SJSA1 (cell line): ENCODE data around the gene SKIC3. TPM values are rescaled to one million over a fixed set of nuclear protein-coding genes. Genes with fewer than 3 reads are reported as not detected.

Experiments
- DNase-seq, 2 experiments: peaks; one replicate each; pipeline ENCODE4 v3.0.0-alpha.2; 2015 to 2020; ENCODE audit warnings: low spot score in 2 of 2, low read depth in 1 of 2
- H3K27ac ChIP-seq: fragments of 250-450 bp; sonication (Bioruptor Pico); 2 replicates; pipeline ENCODE4 v1.5.1; 2020; ENCODE audit warnings: mild to moderate bottlenecking, moderate library complexity
- H3K27me3 ChIP-seq: fragments of 250-450 bp; sonication (Bioruptor Pico); replicated peaks from 2 replicates; pipeline ENCODE4 v1.5.1; 2020; ENCODE audit warnings: mild to moderate bottlenecking, moderate library complexity
- H3K36me3 ChIP-seq: fragments of 250-450 bp; sonication (Bioruptor Pico); 2 replicates; pipeline ENCODE4 v1.5.1; 2020; ENCODE audit warnings: mild to moderate bottlenecking
- H3K4me1 ChIP-seq: fragments of 250-450 bp; sonication (Bioruptor Pico); replicated peaks from 2 replicates; pipeline ENCODE4 v1.6.1; 2021; ENCODE audit warnings: mild to moderate bottlenecking
- H3K4me3 ChIP-seq: fragments of 250-450 bp; sonication (Bioruptor Pico); 2 replicates; pipeline ENCODE4 v1.5.1; 2020; ENCODE audit warnings: mild to moderate bottlenecking
- H3K9me3 ChIP-seq: fragments of 250-450 bp; sonication (Bioruptor Pico); replicated peaks from 2 replicates; pipeline ENCODE4 v1.5.1; 2020; ENCODE audit warnings: mild to moderate bottlenecking
- total RNA-seq: library from RNA; depleted of rRNA; stranded (reverse); fragments of >200 nt; shearing (Covaris generic); gene quantifications from 2 replicates; pipeline ENCODE4 v1.2.3, GENCODE V29; 2014

Gene SKIC3
- total RNA-seq, 1 experiment from 2014 or later = 94.6 TPM

GRCh38 chr5:95557841-95558240 lies 3.1 kb upstream of the SKIC3 start:
- no peaks in the 10 kb centered on the region for H3K27me3 ChIP-seq
- H3K27ac ChIP-seq = no peak overlapping the region
- DNase-seq = no peak
- H3K4me3 ChIP-seq = no peak overlapping the region
- H3K9me3 ChIP-seq = no peaks in the 10 kb centered on the region
- peaks cover 8% of the 10 kb centered on the region for H3K36me3 ChIP-seq
- peaks cover 11% of the 10 kb centered on the region; the same call in 1 of the 2 replicates for H3K4me1 ChIP-seq

GRCh38 chr5:95555553-95555952 lies 776 bp upstream of the SKIC3 start:
- peak overlapping the region; percentile 79 for H3K4me3 ChIP-seq
- no peaks in the 10 kb centered on the region for H3K27me3 ChIP-seq
- H3K27ac ChIP-seq = peak overlapping the region; percentile 64
- no peak for DNase-seq
- H3K4me1 ChIP-seq = peaks cover 11% of the 10 kb centered on the region; the same call in 1 of the 2 replicates
- peaks cover 21% of the 10 kb centered on the region for H3K36me3 ChIP-seq
- H3K9me3 ChIP-seq = no peaks in the 10 kb centered on the region

- peak overlapping the region; percentile 79 for H3K4me3 ChIP-seq
- no peak for DNase-seq
- H3K4me1 ChIP-seq = peaks cover 11% of the 10 kb centered on the region; the same call in 1 of the 2 replicates
- no peaks in the 10 kb centered on the region for H3K27me3 ChIP-seq
- peak overlapping the region; percentile 64; the same call in 1 of the 2 replicates for H3K27ac ChIP-seq
- peaks cover 30% of the 10 kb centered on the region for H3K36me3 ChIP-seq
- H3K9me3 ChIP-seq = no peaks in the 10 kb centered on the region
These were observed 488 bp downstream of the SKIC3 start for GRCh38 chr5:95554331-95554646.

- H3K36me3 ChIP-seq = peaks cover 71% of the 10 kb centered on the region
- no peaks in the 10 kb centered on the region for H3K9me3 ChIP-seq
- no peaks in the 10 kb centered on the region for H3K27me3 ChIP-seq
- no peak overlapping the region for H3K27ac ChIP-seq
- H3K4me1 ChIP-seq = peaks cover 17% of the 10 kb centered on the region
- H3K4me3 ChIP-seq = no peak overlapping the region
- DNase-seq = no peak
These were observed 5.7 kb downstream of the SKIC3 start for GRCh38 chr5:95549030-95549429.

GRCh38 chr5:95543017-95543705 lies 11.6 kb downstream of the SKIC3 start:
- no peak for DNase-seq
- Histone ChIP-seq H3K27ac (no peak overlapping the region), H3K4me1 (peaks cover 12% of the 10 kb centered on the region), H3K4me3 (no peak overlapping the region), H3K36me3 (peaks cover 69% of the 10 kb centered on the region), H3K27me3 (no peaks in the 10 kb centered on the region), H3K9me3 (no peaks in the 10 kb centered on the region)

- H3K4me1 ChIP-seq = no peaks in the 10 kb centered on the region
- H3K9me3 ChIP-seq = no peaks in the 10 kb centered on the region
- H3K4me3 ChIP-seq = no peak overlapping the region
- no peak overlapping the region for H3K27ac ChIP-seq
- no peaks in the 10 kb centered on the region for H3K27me3 ChIP-seq
- DNase-seq = no peak
- H3K36me3 ChIP-seq = peaks cover 65% of the 10 kb centered on the region
These were observed 17.3 kb downstream of the SKIC3 start for GRCh38 chr5:95537501-95537900.

GRCh38 chr5:95533761-95534160 lies 21.0 kb downstream of the SKIC3 start:
- Histone ChIP-seq H3K4me1 (no peaks in the 10 kb centered on the region), H3K27ac (no peak overlapping the region), H3K27me3 (no peaks in the 10 kb centered on the region), H3K36me3 (peaks cover 64% of the 10 kb centered on the region), H3K4me3 (no peak overlapping the region), H3K9me3 (no peaks in the 10 kb centered on the region)
- no peak for DNase-seq

GRCh38 chr5:95533106-95533505 lies 21.7 kb downstream of the SKIC3 start:
- no peak for DNase-seq
- H3K27me3 ChIP-seq = no peaks in the 10 kb centered on the region
- H3K4me1 ChIP-seq = no peaks in the 10 kb centered on the region
- H3K9me3 ChIP-seq = no peaks in the 10 kb centered on the region
- H3K4me3 ChIP-seq = no peak overlapping the region
- H3K36me3 ChIP-seq = peaks cover 68% of the 10 kb centered on the region
- H3K27ac ChIP-seq = no peak overlapping the region

GRCh38 chr5:95532415-95532814 lies 22.4 kb downstream of the SKIC3 start:
- Histone ChIP-seq H3K4me1 (no peaks in the 10 kb centered on the region), H3K27ac (no peak overlapping the region), H3K36me3 (peaks cover 69% of the 10 kb centered on the region), H3K27me3 (no peaks in the 10 kb centered on the region), H3K4me3 (no peak overlapping the region), H3K9me3 (no peaks in the 10 kb centered on the region)
- no peak for DNase-seq

- no peaks in the 10 kb centered on the region for H3K9me3 ChIP-seq
- no peak overlapping the region for H3K4me3 ChIP-seq
- no peaks in the 10 kb centered on the region for H3K27me3 ChIP-seq
- no peak for DNase-seq
- no peaks in the 10 kb centered on the region for H3K4me1 ChIP-seq
- H3K27ac ChIP-seq = no peak overlapping the region
- H3K36me3 ChIP-seq = peaks cover 67% of the 10 kb centered on the region
These were observed 23.3 kb downstream of the SKIC3 start for GRCh38 chr5:95531491-95531890.

GRCh38 chr5:95530416-95530815 lies 24.4 kb downstream of the SKIC3 start:
- no peaks in the 10 kb centered on the region for H3K4me1 ChIP-seq
- no peaks in the 10 kb centered on the region for H3K27me3 ChIP-seq
- H3K4me3 ChIP-seq = no peak overlapping the region
- H3K27ac ChIP-seq = no peak overlapping the region
- DNase-seq = peak in 1 of 2 experiments; percentile 44
- no peaks in the 10 kb centered on the region for H3K9me3 ChIP-seq
- peaks cover 60% of the 10 kb centered on the region for H3K36me3 ChIP-seq

GRCh38 chr5:95528565-95528964 lies 26.2 kb downstream of the SKIC3 start:
- no peak for DNase-seq
- no peaks in the 10 kb centered on the region for H3K9me3 ChIP-seq
- H3K27me3 ChIP-seq = no peaks in the 10 kb centered on the region
- H3K27ac ChIP-seq = no peak overlapping the region
- no peaks in the 10 kb centered on the region for H3K4me1 ChIP-seq
- H3K36me3 ChIP-seq = peaks cover 60% of the 10 kb centered on the region
- no peak overlapping the region for H3K4me3 ChIP-seq

- no peaks in the 10 kb centered on the region for H3K27me3 ChIP-seq
- no peak overlapping the region for H3K4me3 ChIP-seq
- H3K9me3 ChIP-seq = no peaks in the 10 kb centered on the region
- no peak overlapping the region for H3K27ac ChIP-seq
- no peaks in the 10 kb centered on the region for H3K4me1 ChIP-seq
- peaks cover 61% of the 10 kb centered on the region for H3K36me3 ChIP-seq
- no peak for DNase-seq
These were observed 27.9 kb downstream of the SKIC3 start for GRCh38 chr5:95526871-95527270.

GRCh38 chr5:95524423-95524822 lies 30.4 kb downstream of the SKIC3 start:
- Histone ChIP-seq H3K36me3 (peaks cover 70% of the 10 kb centered on the region), H3K27ac (no peak overlapping the region), H3K4me3 (no peak overlapping the region), H3K4me1 (no peaks in the 10 kb centered on the region), H3K27me3 (no peaks in the 10 kb centered on the region), H3K9me3 (no peaks in the 10 kb centered on the region)
- no peak for DNase-seq

- Histone ChIP-seq H3K36me3 (peaks cover 68% of the 10 kb centered on the region), H3K9me3 (no peaks in the 10 kb centered on the region), H3K4me3 (no peak overlapping the region), H3K4me1 (no peaks in the 10 kb centered on the region), H3K27ac (no peak overlapping the region), H3K27me3 (no peaks in the 10 kb centered on the region)
- DNase-seq = no peak
These were observed 34.6 kb downstream of the SKIC3 start for GRCh38 chr5:95520206-95520605.
